Fibroblast of peridontal ligament (primary cell): ENCODE data around the gene ERCC2.

Experiments
- DNase-seq: peaks from one replicate; pipeline ENCODE4 v3.0.0-alpha.2; 2010; ENCODE audit errors: extremely low read depth

ERCC2 gene

DNA sequence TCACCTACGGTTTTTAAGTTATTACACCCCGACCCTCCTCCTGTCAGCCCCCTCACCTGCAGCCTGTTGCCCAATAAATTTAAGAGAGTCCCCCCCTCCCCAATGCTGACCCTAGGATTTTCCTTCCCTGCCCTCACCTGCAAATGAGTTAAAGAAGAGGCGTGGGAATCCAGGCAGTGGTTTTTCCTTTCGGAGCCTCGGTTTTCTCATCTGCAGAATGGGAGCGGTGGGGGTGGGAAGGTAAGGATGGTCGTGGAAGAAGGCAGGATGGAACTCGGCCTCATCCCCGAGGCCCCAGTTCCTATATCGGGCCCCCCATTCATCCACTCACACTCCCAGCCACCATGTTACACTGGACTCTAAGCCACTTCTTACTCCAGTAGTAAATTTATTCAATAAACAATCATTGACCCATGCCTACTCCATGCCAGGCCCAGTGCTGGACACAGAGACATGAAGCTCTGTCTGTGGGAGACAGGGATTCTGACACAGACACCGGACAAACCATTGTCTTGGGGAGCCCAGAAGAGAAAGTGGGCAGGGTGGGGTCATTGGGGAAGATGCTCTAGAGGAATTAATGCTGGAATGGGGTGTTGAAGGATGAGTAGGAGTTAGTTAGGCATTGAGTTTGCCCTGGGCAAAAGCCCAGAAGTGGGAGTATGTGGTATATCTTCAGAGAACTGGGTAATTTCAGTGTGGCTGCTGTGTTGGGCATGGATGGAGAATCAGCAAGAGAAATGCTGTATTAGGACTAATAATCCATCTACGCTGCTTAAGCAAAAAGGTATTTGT lies 66.9 kb downstream of the ERCC2 start:
- DNase-seq: no peak

DNA sequence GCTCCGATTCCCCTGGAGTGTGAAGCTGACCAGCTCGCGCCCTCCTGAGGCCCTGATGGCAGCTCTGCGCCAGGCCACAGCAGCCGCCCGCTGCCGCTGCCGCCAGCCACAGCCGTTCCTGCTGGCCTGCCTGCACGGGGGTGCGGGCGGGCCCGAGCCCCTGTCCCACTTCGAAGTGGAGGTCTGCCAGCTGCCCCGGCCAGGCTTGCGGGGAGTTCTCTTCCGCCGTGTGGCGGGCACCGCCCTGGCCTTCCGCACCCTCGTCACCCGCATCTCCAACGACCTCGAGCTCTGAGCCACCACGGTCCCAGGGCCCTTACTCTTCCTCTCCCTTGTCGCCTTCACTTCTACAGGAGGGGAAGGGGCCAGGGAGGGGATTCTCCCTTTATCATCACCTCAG lies 68.0 kb downstream of the ERCC2 start:
- no peak for DNase-seq
